ENCODE measurements around the gene RPS6KB2. TPM values are rescaled to one million over a fixed set of nuclear protein-coding genes. Genes with fewer than 3 reads are reported as not detected.

The RPS6KB2 gene
- total and polyA plus RNA-seq, 10 of the 15 experiments (the other 5 are each of a cell fraction or from before 2014, with no cell fraction given) = 0.39 to 101 (median 58.4) TPM

- peak; percentile 21 for TF ChIP-seq IKZF1 (conservative IDR thresholded peaks at IDR 0.05)
- TF ChIP-seq JUNB (IDR thresholded peaks at IDR 0.05) = peak; percentile 55
- peak; percentile 50; the same call in 1 of the 2 replicates for TF ChIP-seq EED (IDR thresholded peaks at IDR 0.05; ENCODE audit: low read depth)
- TF ChIP-seq DPF2 (IDR thresholded peaks at IDR 0.05) = 0 out of 2 replicates have a peak, but pooled peaks have one; percentile 38
- peak; percentile 53 for TF ChIP-seq MTA2 (IDR thresholded peaks at IDR 0.05; ENCODE audit: low read depth)
These were observed 54.1 kb downstream of the RPS6KB2 start (continued) for GRCh38 chr11:67482275-67482826.

- ATAC-seq (peak; percentile 77), DNase-seq (ENCODE audit: low read depth, low spot score) (peak; percentile 97), FAIRE-seq (peak; percentile 80)
- RAD21 ChIA-PET (ENCODE audit: unreplicated experiment) = interaction anchor here (0.6 to 6.9 kb wide), 8 partner anchors 15 to 130 kb away, joined by 3 to 95 read pairs (median 4); partner anchors contain the start of genes PITPNM1, POLD4, PPP1CA and PTPRCAP
- Histone ChIP-seq H3K36me3 (ENCODE audit: control insufficient read depth in 2 of 2, insufficient read depth in 2 of 2, low read length in 1 of 2) (no peaks in the 10 kb centered on the region; a peak in 1 of 4 replicates), H3K9ac (ENCODE audit: control insufficient read depth, insufficient read depth, low read length) (peak within 1 kb of the TSS; percentile 76), H3K9me3 (replicated peaks; ENCODE audit: control insufficient read depth, insufficient read depth, low read length) (no peaks in the 10 kb centered on the region), H4K20me1 (ENCODE audit: control insufficient read depth, insufficient read depth) (no peaks in the 10 kb centered on the region), H3K4me1 (ENCODE audit: control insufficient read depth, insufficient read depth, low read length) (peaks cover 43% of the 10 kb centered on the region), H3K4me2 (ENCODE audit: control insufficient read depth, insufficient read depth) (peak within 1 kb of the TSS; percentile 80), H3K27ac (ENCODE audit: control insufficient read depth, insufficient read depth) (peak within 1 kb of the TSS; percentile 70), H3K79me2 (ENCODE audit: control insufficient read depth, insufficient read depth, low read length) (peaks cover 33% of the 10 kb centered on the region), H2AFZ (ENCODE audit: control insufficient read depth, low read depth, low read length) (peak within 1 kb of the TSS; percentile 74), H3K27me3 (replicated peaks in 1 of 2; ENCODE audit: control insufficient read depth in 2 of 2, insufficient read depth in 2 of 2, low read length in 1 of 2) (no peaks in the 10 kb centered on the region), H3K4me3 (peak within 1 kb of the TSS; percentile 67)
- in situ Hi-C loops (cut with MboI) (no loop called here), intact Hi-C loops (cut with micrococcal nuclease; ENCODE audit: unreplicated experiment) (loop anchor here (2.0 to 10.0 kb wide), 2 partner anchors 80 to 218 kb away; partner anchors contain the start of gene GRK2)
- POLR2A ChIA-PET = interaction anchor here (0.6 to 6.8 kb wide), 12 partner anchors 14 to 130 kb away, joined by 3 to 112 read pairs (median 4); partner anchors contain the start of genes GSTP1, POLD4, PPP1CA and PTPRCAP
- SMC1A ChIA-PET (ENCODE audit: uncharacterized antibody, unreplicated experiment) = interaction anchor here (0.7 to 6.2 kb wide), 6 partner anchors 15 to 213 kb away, joined by 3 to 43 read pairs (median 4); partner anchors contain the start of genes PPP1CA, PTPRCAP and TMEM134
- whole genome bisulfite sequencing (ENCODE audit: insufficient coverage, insufficient replicate concordance, low lambda C conversion rate, missing lambda C conversion rate) = 8% methylated on average over 60 of the region's 60 CpGs
- BruUV-seq (replicated peaks) = TSS peak; percentile 78
- CTCF ChIA-PET = interaction anchor here (0.6 to 6.7 kb wide), 8 partner anchors 14 to 1171 kb away, joined by 3 to 37 read pairs (median 4); partner anchors contain the start of genes PITPNM1, PPP1CA, RAD9A and TBC1D10C
- TF ChIP-seq FOXM1 (IDR thresholded peaks at IDR 0.05; ENCODE audit: low read depth, low read length) (no peak), FOS (IDR thresholded peaks at IDR 0.05; ENCODE audit: borderline replicate concordance, extremely low read depth, insufficient read length) (no peak), POLR2AphosphoS2 (IDR thresholded peaks at IDR 0.05; ENCODE audit: low read depth, low read length) (peak; percentile 33), JUNB (IDR thresholded peaks at IDR 0.05) (no peak), FOXK2 (IDR thresholded peaks at IDR 0.05) (no peak), CUX1 (IDR thresholded peaks at IDR 0.05; ENCODE audit: insufficient replicate concordance, low read depth, low read length) (no peak), SMAD5 (IDR thresholded peaks at IDR 0.05; ENCODE audit: low read depth) (peak; percentile 67; the same call in 1 of the 2 replicates), RELB (IDR thresholded peaks at IDR 0.05; ENCODE audit: low read depth) (peak; percentile 89), PAX5 (IDR thresholded peaks at IDR 0.05; ENCODE audit: borderline replicate concordance, low read depth, low read length) (no peak)
These were observed 54.8 kb downstream of the RPS6KB2 start, which contains the start of gene AIP for GRCh38 chr11:67482827-67483798. AIP (plus strand) TSS chr11:67483026; CDS start chr11:67483159, 133 bp downstream.
